ENCODE results near the gene MTCH1. TPM values are rescaled to one million over a fixed set of nuclear protein-coding genes. Genes with fewer than 3 reads are reported as not detected.
"Not testable (repeated sequence)": the region's sequence is repeated elsewhere in the genome, so short reads cannot be mapped to it uniquely, and the experiment has no call there.

MTCH1 gene
- total and polyA plus RNA-seq, 4 donors, result 120 to 210 (median 157) TPM

GRCh38 chr6:36997811-36998722 lies 12.1 kb upstream of the MTCH1 start:
- H3K9me3 ChIP-seq (ENCODE audit: control insufficient read depth in 4 of 4, insufficient read depth in 3 of 4, low read length in 3 of 4), result no peaks in the 10 kb centered on the region
- no peaks in the 10 kb centered on the region for H3K27me3 ChIP-seq (ENCODE audit: control insufficient read depth in 3 of 3, insufficient read depth in 3 of 3, low read length in 2 of 3)
- no peak overlapping the region for H3K9ac ChIP-seq (ENCODE audit: insufficient read depth in 1 of 2, low read length in 2 of 2)
- peaks cover 0 to 16% (median 0%) of the 10 kb centered on the region in 5 donors for H3K4me1 ChIP-seq (ENCODE audit: control insufficient read depth in 5 of 5, insufficient read depth in 5 of 5, low read length in 5 of 5)
- TF ChIP-seq CTCF (IDR thresholded peaks at IDR 0.05; ENCODE audit: control extremely low read depth, extremely low read depth), result no peak
- H3K27ac ChIP-seq (ENCODE audit: low read depth in 1 of 2, low read length in 1 of 2), result peak overlapping the region; percentile 63 to 86
- DNase-seq (peak; percentile 20 to 52 (median 26)), ATAC-seq (ENCODE audit: insufficient read depth, low FRiP score) (no peak)
- H3K36me3 ChIP-seq (ENCODE audit: control insufficient read depth in 4 of 4, insufficient read depth in 4 of 4, low read length in 4 of 4), result no peaks in the 10 kb centered on the region
- 64 to 75% methylated on average over 18 of the region's 18 CpGs for WGBS, 2 donors
- no peak overlapping the region for H3K4me3 ChIP-seq

DNA sequence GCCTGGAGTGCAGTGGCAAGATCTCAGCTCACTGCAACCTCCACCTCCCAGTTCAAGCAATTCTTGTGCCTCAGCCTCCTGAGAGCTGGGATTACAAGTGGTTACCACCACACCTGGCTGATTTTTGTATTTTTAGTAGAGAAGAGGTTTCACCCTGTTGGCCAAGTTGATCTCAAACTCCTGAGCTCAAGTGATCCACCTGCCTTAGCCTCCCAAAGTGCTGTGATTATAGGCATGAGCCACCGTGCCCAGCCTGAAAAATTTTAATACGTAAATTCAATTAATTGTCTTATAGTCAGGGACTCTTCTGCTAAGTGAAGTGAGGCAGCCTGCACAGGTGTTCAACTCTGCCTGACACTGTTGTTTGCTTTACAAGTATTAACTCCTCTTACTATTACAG lies 4.4 kb upstream of the MTCH1 start:
- ATAC-seq (ENCODE audit: insufficient read depth, low FRiP score); DNase-seq; H3K4me3 ChIP-seq; H3K9me3 ChIP-seq (ENCODE audit: control insufficient read depth in 4 of 4, insufficient read depth in 3 of 4, low read length in 3 of 4); H3K27ac ChIP-seq (ENCODE audit: low read depth in 1 of 2, low read length in 1 of 2); H3K36me3 ChIP-seq (ENCODE audit: control insufficient read depth in 4 of 4, insufficient read depth in 4 of 4, low read length in 4 of 4); H3K27me3 ChIP-seq (ENCODE audit: control insufficient read depth in 3 of 3, insufficient read depth in 3 of 3, low read length in 2 of 3); H3K4me1 ChIP-seq (ENCODE audit: control insufficient read depth in 5 of 5, insufficient read depth in 5 of 5, low read length in 5 of 5); H3K9ac ChIP-seq (ENCODE audit: insufficient read depth in 1 of 2, low read length in 2 of 2): not testable (repeated sequence)
- 80 to 100% methylated on average over 2 of the region's 2 CpGs for WGBS, 2 donors

- no peak for TF ChIP-seq CTCF (IDR thresholded peaks at IDR 0.05; ENCODE audit: control extremely low read depth, extremely low read depth)
- Histone ChIP-seq H3K4me3 (no peak overlapping the region), H3K9me3 (ENCODE audit: control insufficient read depth in 4 of 4, insufficient read depth in 3 of 4, low read length in 3 of 4) (no peaks in the 10 kb centered on the region), H3K4me1 (ENCODE audit: control insufficient read depth in 5 of 5, insufficient read depth in 5 of 5, low read length in 5 of 5) (peaks cover 3 to 16% (median 7%) of the 10 kb centered on the region in 5 donors), H3K27me3 (ENCODE audit: control insufficient read depth in 3 of 3, insufficient read depth in 3 of 3, low read length in 2 of 3) (no peaks in the 10 kb centered on the region), H3K9ac (ENCODE audit: insufficient read depth in 1 of 2, low read length in 2 of 2) (no peak overlapping the region), H3K27ac (ENCODE audit: low read depth in 1 of 2, low read length in 1 of 2) (no peak overlapping the region), H3K36me3 (ENCODE audit: control insufficient read depth in 4 of 4, insufficient read depth in 4 of 4, low read length in 4 of 4) (no peaks in the 10 kb centered on the region)
- WGBS, 2 donors, result 89 to 93% methylated on average over 6 of the region's 6 CpGs
- ATAC-seq (ENCODE audit: insufficient read depth, low FRiP score), result no peak
- DNase-seq, result no peak
Observed at GRCh38 chr6:36989264-36989663, 3.3 kb upstream of the MTCH1 start.

GRCh38 chr6:36986704-36987047 lies 680 bp upstream of the MTCH1 start:
- TF ChIP-seq CTCF (IDR thresholded peaks at IDR 0.05; ENCODE audit: control extremely low read depth, extremely low read depth), result no peak
- Histone ChIP-seq H3K27me3 (ENCODE audit: control insufficient read depth in 3 of 3, insufficient read depth in 3 of 3, low read length in 2 of 3) (no peaks in the 10 kb centered on the region), H3K9me3 (ENCODE audit: control insufficient read depth in 4 of 4, insufficient read depth in 3 of 4, low read length in 3 of 4) (no peaks in the 10 kb centered on the region), H3K27ac (ENCODE audit: low read depth in 1 of 2, low read length in 1 of 2) (peak overlapping the region; percentile 95 to 98), H3K4me1 (ENCODE audit: control insufficient read depth in 5 of 5, insufficient read depth in 5 of 5, low read length in 5 of 5) (peaks cover 7 to 24% (median 14%) of the 10 kb centered on the region in 5 donors), H3K9ac (ENCODE audit: insufficient read depth in 1 of 2, low read length in 2 of 2) (peak overlapping the region; percentile 93 to 94), H3K36me3 (ENCODE audit: control insufficient read depth in 4 of 4, insufficient read depth in 4 of 4, low read length in 4 of 4) (peaks cover 0 to under 1% (median 0%) of the 10 kb centered on the region in 4 donors), H3K4me3 (peak overlapping the region; percentile 100)
- 1 to 3% methylated on average over 8 of the region's 8 CpGs for WGBS, 2 donors
- ATAC-seq (ENCODE audit: insufficient read depth, low FRiP score), result no peak
- DNase-seq, result no peak
